ENCODE measurements around the gene BICRAL. TPM values are rescaled to one million over a fixed set of nuclear protein-coding genes. Genes with fewer than 3 reads are reported as not detected.
"Not testable (repeated sequence)": the region's sequence is repeated elsewhere in the genome, so short reads cannot be mapped to it uniquely, and the experiment has no call there.

The BICRAL gene
- polyA plus RNA-seq, 1 of the 3 experiments (the other 2 are of a cell fraction) = 5.1 TPM

- peak; percentile 72 for DNase-seq
- no peak for TF ChIP-seq USF1 (IDR thresholded peaks at IDR 0.05; ENCODE audit: borderline replicate concordance, low read depth)
- peak; percentile 97 for TF ChIP-seq RAD21 (IDR thresholded peaks at IDR 0.05; ENCODE audit: low read length)
- no peak for TF ChIP-seq MAX (IDR thresholded peaks at IDR 0.05; ENCODE audit: low read depth)
- no peak for TF ChIP-seq MEF2A (IDR thresholded peaks at IDR 0.05; ENCODE audit: borderline replicate concordance, low read depth)
- 0 out of 2 replicates have a peak, but pooled peaks have one; percentile 45 for TF ChIP-seq RFX5 (IDR thresholded peaks at IDR 0.05; ENCODE audit: low read length)
- TF ChIP-seq NRF1 (IDR thresholded peaks at IDR 0.05; ENCODE audit: low read depth, low read length) = no peak
- no peak for TF ChIP-seq JUND (IDR thresholded peaks at IDR 0.05)
- TF ChIP-seq SIN3A (IDR thresholded peaks at IDR 0.05; ENCODE audit: borderline replicate concordance, low read depth, low read length) = 0 out of 2 replicates have a peak, but pooled peaks have one; percentile 18
- TF ChIP-seq GABPA (IDR thresholded peaks at IDR 0.05; ENCODE audit: low read depth) = no peak
- TF ChIP-seq FOXM1 (IDR thresholded peaks at IDR 0.05; ENCODE audit: low read depth) = no peak
- peak; percentile 71 for TF ChIP-seq SMC3 (IDR thresholded peaks at IDR 0.05; ENCODE audit: low read depth, low read length)
- 0 out of 2 replicates have a peak, but pooled peaks have one; percentile 39 for TF ChIP-seq RCOR1 (IDR thresholded peaks at IDR 0.05; ENCODE audit: low read length)
- TF ChIP-seq NFIC (IDR thresholded peaks at IDR 0.05; ENCODE audit: borderline replicate concordance) = peak; percentile 45; the same call in 1 of the 2 replicates
- TF ChIP-seq CTCF (IDR thresholded peaks at IDR 0.05) = peak; percentile 89
- no peak for TF ChIP-seq TCF12 (IDR thresholded peaks at IDR 0.05)
- H3K36me3 ChIP-seq (replicated peaks in 1 of 2; ENCODE audit: control insufficient read depth in 1 of 2, insufficient read depth in 2 of 2, low read length in 1 of 2) = no peaks in the 10 kb centered on the region
- H3K9me3 ChIP-seq = no peaks in the 10 kb centered on the region
- H3F3A ChIP-seq (replicated peaks; ENCODE audit: insufficient read depth) = no peaks in the 10 kb centered on the region
- H3K4me2 ChIP-seq = peak overlapping the region; percentile 60
- H3K27me3 ChIP-seq (ENCODE audit: insufficient read depth) = no peaks in the 10 kb centered on the region
- peaks cover 0 to 9% of the 10 kb centered on the region in 2 experiments; a peak in 2 of 4 replicates for H3K4me1 ChIP-seq (ENCODE audit: control insufficient read depth in 1 of 2, insufficient read depth in 2 of 2, low read depth in 1 of 2, low read length in 1 of 2)
- 11% methylated on average over 11 of the region's 11 CpGs for WGBS (ENCODE audit: low lambda C conversion rate)
- H3K79me2 ChIP-seq (ENCODE audit: insufficient read depth) = no peaks in the 10 kb centered on the region
- ChIA-PET CTCF (interaction anchor here (0.6 to 2.4 kb wide), 43 partner anchors 9 to 490 kb away, joined by 3 to 13 read pairs (median 4); partner anchors contain the start of genes CNPY3, PTCRA and PTK7), POLR2A (no interaction called here)
- H3K4me3 ChIP-seq (ENCODE audit: low read depth in 2 of 2, low read length in 1 of 2) = peak overlapping the region in 1 of 2 experiments; percentile 20; a peak in 1 of 4 replicates
- no peaks in the 10 kb centered on the region for H4K20me1 ChIP-seq (ENCODE audit: insufficient read depth)
- H3K27ac ChIP-seq (ENCODE audit: low read depth in 2 of 2, low read length in 1 of 2) = no peak overlapping the region
- peak overlapping the region; percentile 77 for H2AFZ ChIP-seq (ENCODE audit: low read depth)
- no peaks in the 10 kb centered on the region for H3K9me2 ChIP-seq
- H3K9ac ChIP-seq = no peak overlapping the region
Measured at GRCh38 chr6:42901538-42901957, 119.7 kb downstream of the BICRAL start.

- H4K20me1 ChIP-seq (ENCODE audit: insufficient read depth); H3K27ac ChIP-seq (ENCODE audit: low read depth in 2 of 2, low read length in 1 of 2); H3K4me3 ChIP-seq (ENCODE audit: low read depth in 2 of 2, low read length in 1 of 2); POLR2A ChIA-PET; H3F3A ChIP-seq (replicated peaks; ENCODE audit: insufficient read depth); DNase-seq; H3K27me3 ChIP-seq (ENCODE audit: insufficient read depth); H3K36me3 ChIP-seq (replicated peaks in 1 of 2; ENCODE audit: control insufficient read depth in 1 of 2, insufficient read depth in 2 of 2, low read length in 1 of 2); H3K9me2 ChIP-seq; H3K9ac ChIP-seq; H3K4me1 ChIP-seq (ENCODE audit: control insufficient read depth in 1 of 2, insufficient read depth in 2 of 2, low read depth in 1 of 2, low read length in 1 of 2); H3K9me3 ChIP-seq; H3K79me2 ChIP-seq (ENCODE audit: insufficient read depth): not testable (repeated sequence)
- peak overlapping the region; percentile 60; the same call in 1 of the 2 replicates for H3K4me2 ChIP-seq
- WGBS (ENCODE audit: low lambda C conversion rate) = 92% methylated on average over 20 of the region's 22 CpGs
- CTCF ChIA-PET = interaction anchor here (0.9 to 2.4 kb wide), 13 partner anchors 10 to 459 kb away, joined by 3 to 13 read pairs (median 4); partner anchors contain the start of gene CNPY3
- H2AFZ ChIP-seq (ENCODE audit: low read depth) = peak overlapping the region; percentile 77
Measured at GRCh38 chr6:42902429-42903263, 120.8 kb downstream of the BICRAL start.
